ENCODE data around the gene PBXIP1.

- TF ChIP-seq, protein P1, sequence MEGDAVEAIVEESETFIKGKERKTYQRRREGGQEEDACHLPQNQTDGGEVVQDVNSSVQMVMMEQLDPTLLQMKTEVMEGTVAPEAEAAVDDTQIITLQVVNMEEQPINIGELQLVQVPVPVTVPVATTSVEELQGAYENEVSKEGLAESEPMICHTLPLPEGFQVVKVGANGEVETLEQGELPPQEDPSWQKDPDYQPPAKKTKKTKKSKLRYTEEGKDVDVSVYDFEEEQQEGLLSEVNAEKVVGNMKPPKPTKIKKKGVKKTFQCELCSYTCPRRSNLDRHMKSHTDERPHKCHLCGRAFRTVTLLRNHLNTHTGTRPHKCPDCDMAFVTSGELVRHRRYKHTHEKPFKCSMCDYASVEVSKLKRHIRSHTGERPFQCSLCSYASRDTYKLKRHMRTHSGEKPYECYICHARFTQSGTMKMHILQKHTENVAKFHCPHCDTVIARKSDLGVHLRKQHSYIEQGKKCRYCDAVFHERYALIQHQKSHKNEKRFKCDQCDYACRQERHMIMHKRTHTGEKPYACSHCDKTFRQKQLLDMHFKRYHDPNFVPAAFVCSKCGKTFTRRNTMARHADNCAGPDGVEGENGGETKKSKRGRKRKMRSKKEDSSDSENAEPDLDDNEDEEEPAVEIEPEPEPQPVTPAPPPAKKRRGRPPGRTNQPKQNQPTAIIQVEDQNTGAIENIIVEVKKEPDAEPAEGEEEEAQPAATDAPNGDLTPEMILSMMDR (IDR thresholded peaks at IDR 0.05): no peak
- no peak for TF ChIP-seq POLR2A (IDR thresholded peaks at IDR 0.05)
These were observed 11.3 kb downstream of the PBXIP1 start for GRCh38 chr1:154944401-154945159.
